HepG2 (cell line): Measurements from ENCODE around the gene ALG10.

Experiments
- DR1 ChIP-seq: sonication (generic); formaldehyde crosslinking; IDR thresholded peaks from 2 replicates; pipeline ENCODE4 v1.8.0; 2021; ENCODE audit warnings: mild to moderate bottlenecking, missing genetic modification reagents, inconsistent platforms
- ELF1 ChIP-seq: sonication (generic); formaldehyde crosslinking; IDR thresholded peaks from 2 replicates; pipeline ENCODE4 v1.4.0; 2020; ENCODE audit warnings: missing genetic modification reagents
- PHF21A ChIP-seq: sonication (generic); formaldehyde crosslinking; IDR thresholded peaks from 2 replicates; pipeline ENCODE4 v1.5.0; 2020; ENCODE audit warnings: mild to moderate bottlenecking, missing genetic modification reagents
- ZNF354B ChIP-seq: sonication (generic); formaldehyde crosslinking; IDR thresholded peaks from 2 replicates; pipeline ENCODE4 v1.8.0; 2022; ENCODE audit warnings: mild to moderate bottlenecking, missing genetic modification reagents
- ZSCAN5A ChIP-seq: sonication (generic); formaldehyde crosslinking; IDR thresholded peaks from 2 replicates; pipeline ENCODE4 v1.8.0; 2022; ENCODE audit warnings: mild to moderate bottlenecking, missing genetic modification reagents, borderline replicate concordance
- TF ChIP-seq, protein P1 (sequence below): sonication (generic); formaldehyde crosslinking; IDR thresholded peaks from 2 replicates; pipeline ENCODE4 v1.5.0; 2020; ENCODE audit warnings: mild to moderate bottlenecking, missing genetic modification reagents, borderline replicate concordance

- TF ChIP-seq ELF1 (no peak), PHF21A (no peak), DR1 (CRISPR knock-in tag) (no peak), ZNF354B (no peak), ZSCAN5A (CRISPR knock-in tag) (no peak)
- TF ChIP-seq, protein P1, sequence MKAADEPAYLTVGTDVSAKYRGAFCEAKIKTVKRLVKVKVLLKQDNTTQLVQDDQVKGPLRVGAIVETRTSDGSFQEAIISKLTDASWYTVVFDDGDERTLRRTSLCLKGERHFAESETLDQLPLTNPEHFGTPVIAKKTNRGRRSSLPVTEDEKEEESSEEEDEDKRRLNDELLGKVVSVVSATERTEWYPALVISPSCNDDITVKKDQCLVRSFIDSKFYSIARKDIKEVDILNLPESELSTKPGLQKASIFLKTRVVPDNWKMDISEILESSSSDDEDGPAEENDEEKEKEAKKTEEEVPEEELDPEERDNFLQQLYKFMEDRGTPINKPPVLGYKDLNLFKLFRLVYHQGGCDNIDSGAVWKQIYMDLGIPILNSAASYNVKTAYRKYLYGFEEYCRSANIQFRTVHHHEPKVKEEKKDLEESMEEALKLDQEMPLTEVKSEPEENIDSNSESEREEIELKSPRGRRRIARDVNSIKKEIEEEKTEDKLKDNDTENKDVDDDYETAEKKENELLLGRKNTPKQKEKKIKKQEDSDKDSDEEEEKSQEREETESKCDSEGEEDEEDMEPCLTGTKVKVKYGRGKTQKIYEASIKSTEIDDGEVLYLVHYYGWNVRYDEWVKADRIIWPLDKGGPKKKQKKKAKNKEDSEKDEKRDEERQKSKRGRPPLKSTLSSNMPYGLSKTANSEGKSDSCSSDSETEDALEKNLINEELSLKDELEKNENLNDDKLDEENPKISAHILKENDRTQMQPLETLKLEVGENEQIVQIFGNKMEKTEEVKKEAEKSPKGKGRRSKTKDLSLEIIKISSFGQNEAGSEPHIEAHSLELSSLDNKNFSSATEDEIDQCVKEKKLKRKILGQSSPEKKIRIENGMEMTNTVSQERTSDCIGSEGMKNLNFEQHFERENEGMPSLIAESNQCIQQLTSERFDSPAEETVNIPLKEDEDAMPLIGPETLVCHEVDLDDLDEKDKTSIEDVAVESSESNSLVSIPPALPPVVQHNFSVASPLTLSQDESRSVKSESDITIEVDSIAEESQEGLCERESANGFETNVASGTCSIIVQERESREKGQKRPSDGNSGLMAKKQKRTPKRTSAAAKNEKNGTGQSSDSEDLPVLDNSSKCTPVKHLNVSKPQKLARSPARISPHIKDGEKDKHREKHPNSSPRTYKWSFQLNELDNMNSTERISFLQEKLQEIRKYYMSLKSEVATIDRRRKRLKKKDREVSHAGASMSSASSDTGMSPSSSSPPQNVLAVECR, result no peak
Observed at GRCh38 chr12:34051486-34051885, 29.2 kb downstream of the ALG10 start.
